ENCODE data around the gene ARHGAP32. TPM values are rescaled to one million over a fixed set of nuclear protein-coding genes. Genes with fewer than 3 reads are reported as not detected.

ARHGAP32 gene
- total and polyA plus RNA-seq, 7 donors = 9.2 to 20.0 (median 12.0) TPM

DNA sequence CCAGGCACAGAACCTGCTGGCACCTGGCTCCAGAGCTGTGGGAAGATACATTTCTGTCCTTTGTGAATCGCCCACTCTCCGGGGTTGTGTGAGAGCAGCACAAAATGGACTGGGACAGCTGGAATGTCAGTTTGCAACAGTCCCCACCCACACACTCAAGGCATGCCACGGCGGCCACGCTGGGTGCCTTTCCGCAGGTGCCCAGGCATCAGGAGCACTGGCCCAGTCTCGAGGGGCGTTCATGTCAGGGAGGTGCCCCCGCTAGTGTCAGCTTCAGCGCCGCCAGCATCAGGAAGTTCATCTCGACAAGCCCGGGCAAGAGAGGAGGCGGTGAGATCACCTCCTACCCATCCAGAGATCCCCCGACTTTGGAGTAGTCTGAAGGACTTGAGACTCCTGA, 251.5 kb downstream of the ARHGAP32 start:
- intact Hi-C loops (cut with DNase I) = no loop called here
- WGBS, 2 donors = 90 to 94% methylated on average over 15 of the region's 15 CpGs
- no peak overlapping the region for H3K27ac ChIP-seq
- no peak for DNase-seq
- no peaks in the 10 kb centered on the region for H3K27me3 ChIP-seq
- no peaks in the 10 kb centered on the region for H3K4me1 ChIP-seq
- no peaks in the 10 kb centered on the region for H3K36me3 ChIP-seq
- TF ChIP-seq POLR2A (IDR thresholded peaks at IDR 0.05) = no peak
- no peak for TF ChIP-seq POLR2AphosphoS5 (IDR thresholded peaks at IDR 0.05)
- no peak for TF ChIP-seq EP300 (IDR thresholded peaks at IDR 0.05)
- TF ChIP-seq, protein P1, sequence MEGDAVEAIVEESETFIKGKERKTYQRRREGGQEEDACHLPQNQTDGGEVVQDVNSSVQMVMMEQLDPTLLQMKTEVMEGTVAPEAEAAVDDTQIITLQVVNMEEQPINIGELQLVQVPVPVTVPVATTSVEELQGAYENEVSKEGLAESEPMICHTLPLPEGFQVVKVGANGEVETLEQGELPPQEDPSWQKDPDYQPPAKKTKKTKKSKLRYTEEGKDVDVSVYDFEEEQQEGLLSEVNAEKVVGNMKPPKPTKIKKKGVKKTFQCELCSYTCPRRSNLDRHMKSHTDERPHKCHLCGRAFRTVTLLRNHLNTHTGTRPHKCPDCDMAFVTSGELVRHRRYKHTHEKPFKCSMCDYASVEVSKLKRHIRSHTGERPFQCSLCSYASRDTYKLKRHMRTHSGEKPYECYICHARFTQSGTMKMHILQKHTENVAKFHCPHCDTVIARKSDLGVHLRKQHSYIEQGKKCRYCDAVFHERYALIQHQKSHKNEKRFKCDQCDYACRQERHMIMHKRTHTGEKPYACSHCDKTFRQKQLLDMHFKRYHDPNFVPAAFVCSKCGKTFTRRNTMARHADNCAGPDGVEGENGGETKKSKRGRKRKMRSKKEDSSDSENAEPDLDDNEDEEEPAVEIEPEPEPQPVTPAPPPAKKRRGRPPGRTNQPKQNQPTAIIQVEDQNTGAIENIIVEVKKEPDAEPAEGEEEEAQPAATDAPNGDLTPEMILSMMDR (IDR thresholded peaks at IDR 0.05) = no peak
- no peak overlapping the region for H3K4me3 ChIP-seq
- H3K9me3 ChIP-seq = no peaks in the 10 kb centered on the region

DNA sequence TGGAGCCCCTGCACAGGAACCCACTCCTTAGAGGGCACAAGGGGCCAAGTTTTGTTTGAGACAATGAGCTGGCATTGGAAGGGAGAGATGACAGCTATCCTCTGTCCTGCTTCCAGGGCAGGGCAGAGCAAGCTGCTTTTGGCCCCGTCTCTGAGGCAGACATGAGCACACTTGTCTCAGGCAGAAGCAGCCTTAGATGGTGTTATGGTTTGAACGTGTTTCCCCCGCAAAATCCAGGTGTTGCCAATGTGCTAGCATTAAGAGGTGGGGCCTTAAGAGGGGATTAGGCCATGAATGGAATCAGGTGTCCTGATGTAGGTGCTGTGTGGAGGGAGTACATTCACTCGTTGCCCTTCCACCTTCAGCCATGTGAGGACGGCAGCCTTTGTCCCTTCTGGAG, 252.0 kb downstream of the ARHGAP32 start:
- H3K27ac ChIP-seq = no peak overlapping the region
- DNase-seq = no peak
- no peaks in the 10 kb centered on the region for H3K9me3 ChIP-seq
- WGBS, 2 donors = 81 to 83% methylated on average over 5 of the region's 5 CpGs
- intact Hi-C loops (cut with DNase I) = no loop called here
- TF ChIP-seq POLR2AphosphoS5 (IDR thresholded peaks at IDR 0.05) (no peak), EP300 (IDR thresholded peaks at IDR 0.05) (no peak)
- H3K4me3 ChIP-seq = no peak overlapping the region
- H3K36me3 ChIP-seq = no peaks in the 10 kb centered on the region
- H3K27me3 ChIP-seq = no peaks in the 10 kb centered on the region
- no peaks in the 10 kb centered on the region for H3K4me1 ChIP-seq

GRCh38 chr11:128939591-128939990, 252.5 kb downstream of the ARHGAP32 start:
- Histone ChIP-seq H3K36me3 (no peaks in the 10 kb centered on the region), H3K4me1 (no peaks in the 10 kb centered on the region), H3K9me3 (no peaks in the 10 kb centered on the region), H3K4me3 (no peak overlapping the region), H3K27ac (no peak overlapping the region), H3K27me3 (no peaks in the 10 kb centered on the region)
- TF ChIP-seq, protein P1 (IDR thresholded peaks at IDR 0.05) = no peak
- TF ChIP-seq POLR2AphosphoS5 (IDR thresholded peaks at IDR 0.05) (no peak), POLR2A (IDR thresholded peaks at IDR 0.05) (no peak), EP300 (IDR thresholded peaks at IDR 0.05) (no peak)
- 78 to 80% methylated on average over 11 of the region's 11 CpGs for WGBS, 2 donors
- intact Hi-C loops (cut with DNase I) = no loop called here
- no peak for DNase-seq

DNA sequence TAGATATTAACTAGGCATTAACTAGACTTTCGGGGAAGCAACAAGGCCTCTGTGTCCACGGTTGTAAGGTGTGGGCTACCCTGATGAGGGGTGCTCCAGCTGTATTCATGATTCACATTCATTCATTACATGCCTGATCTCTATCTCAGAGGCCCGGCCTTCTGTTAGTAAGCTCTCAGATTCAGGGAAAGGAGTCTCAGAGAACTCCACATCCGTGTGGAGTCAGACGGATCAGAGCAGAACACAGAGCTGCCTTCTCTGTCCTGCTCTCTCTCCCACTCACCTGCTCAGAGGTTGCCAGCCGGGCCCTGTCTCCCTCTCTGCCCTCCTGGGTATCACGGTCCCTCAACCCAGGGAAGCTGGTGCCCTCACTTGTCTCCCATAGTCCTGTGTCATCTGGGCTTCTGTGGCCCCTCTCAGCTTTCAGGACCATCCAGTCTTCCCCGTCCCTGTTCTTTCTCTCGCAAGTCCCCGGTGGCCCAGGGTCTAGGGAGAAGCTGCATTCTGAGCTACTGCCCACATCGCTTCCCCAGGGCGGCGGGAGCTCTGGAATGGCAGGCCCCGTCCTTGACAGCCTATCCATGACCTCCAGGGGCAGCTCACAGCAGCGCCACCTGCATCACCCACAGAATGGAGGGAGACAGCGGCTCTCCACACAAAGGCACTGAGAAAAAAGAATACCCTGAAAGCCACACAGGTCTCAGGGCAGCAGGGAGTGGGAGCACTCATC, 253.8 kb downstream of the ARHGAP32 start:
- no peak for DNase-seq
- no peaks in the 10 kb centered on the region for H3K9me3 ChIP-seq
- 89 to 93% methylated on average over 16 of the region's 16 CpGs for WGBS, 2 donors
- intact Hi-C loops (cut with DNase I) = no loop called here
- H3K27me3 ChIP-seq = no peaks in the 10 kb centered on the region
- H3K4me3 ChIP-seq = no peak overlapping the region
- no peak overlapping the region for H3K27ac ChIP-seq
- H3K4me1 ChIP-seq = no peaks in the 10 kb centered on the region
- H3K36me3 ChIP-seq = no peaks in the 10 kb centered on the region
- TF ChIP-seq, protein P1 (IDR thresholded peaks at IDR 0.05) = no peak
- TF ChIP-seq EP300 (IDR thresholded peaks at IDR 0.05) = no peak
- TF ChIP-seq POLR2A (IDR thresholded peaks at IDR 0.05) = no peak
- TF ChIP-seq POLR2AphosphoS5 (IDR thresholded peaks at IDR 0.05) = no peak

DNA sequence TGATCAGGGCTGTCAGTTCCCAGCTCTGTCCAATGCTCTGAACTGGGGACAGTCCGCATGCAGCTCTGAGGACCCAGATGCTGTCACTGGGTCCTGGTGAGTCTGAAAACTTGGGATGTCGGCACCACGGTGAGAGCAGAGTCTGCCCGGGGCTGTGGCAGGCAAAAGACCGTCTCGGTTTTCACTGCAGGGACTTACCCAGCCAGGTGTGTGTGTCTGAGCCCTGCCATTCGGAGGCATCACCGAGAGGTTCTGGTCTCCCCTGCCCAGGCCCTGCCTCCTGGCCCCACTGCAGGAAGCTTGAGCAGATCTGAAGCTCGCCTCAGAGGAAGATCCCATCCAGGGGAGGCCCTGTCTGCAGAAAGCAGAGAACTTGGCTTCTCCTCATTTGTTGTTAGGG, 254.6 kb downstream of the ARHGAP32 start:
- Histone ChIP-seq H3K4me1 (no peaks in the 10 kb centered on the region), H3K27me3 (peaks cover 0 to 3% (median 0%) of the 10 kb centered on the region in 3 donors), H3K4me3 (no peak overlapping the region), H3K9me3 (no peaks in the 10 kb centered on the region), H3K36me3 (no peaks in the 10 kb centered on the region), H3K27ac (no peak overlapping the region)
- TF ChIP-seq POLR2AphosphoS5 (IDR thresholded peaks at IDR 0.05) = no peak
- TF ChIP-seq, protein P1 (IDR thresholded peaks at IDR 0.05) = no peak
- TF ChIP-seq POLR2A (IDR thresholded peaks at IDR 0.05) = no peak
- DNase-seq = no peak
- 92% methylated on average over 9 of the region's 9 CpGs for WGBS, 2 donors
- intact Hi-C loops (cut with DNase I) = no loop called here
